Measurements from ENCODE around the gene KRT78. TPM values are rescaled to one million over a fixed set of nuclear protein-coding genes. Genes with fewer than 3 reads are reported as not detected.
A peak's percentile ranks its signal among the peaks of the same experiment; 100 is the strongest.

The KRT78 gene, protein sequence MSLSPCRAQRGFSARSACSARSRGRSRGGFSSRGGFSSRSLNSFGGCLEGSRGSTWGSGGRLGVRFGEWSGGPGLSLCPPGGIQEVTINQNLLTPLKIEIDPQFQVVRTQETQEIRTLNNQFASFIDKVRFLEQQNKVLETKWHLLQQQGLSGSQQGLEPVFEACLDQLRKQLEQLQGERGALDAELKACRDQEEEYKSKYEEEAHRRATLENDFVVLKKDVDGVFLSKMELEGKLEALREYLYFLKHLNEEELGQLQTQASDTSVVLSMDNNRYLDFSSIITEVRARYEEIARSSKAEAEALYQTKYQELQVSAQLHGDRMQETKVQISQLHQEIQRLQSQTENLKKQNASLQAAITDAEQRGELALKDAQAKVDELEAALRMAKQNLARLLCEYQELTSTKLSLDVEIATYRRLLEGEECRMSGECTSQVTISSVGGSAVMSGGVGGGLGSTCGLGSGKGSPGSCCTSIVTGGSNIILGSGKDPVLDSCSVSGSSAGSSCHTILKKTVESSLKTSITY
- not detected in 2 replicates for total RNA-seq (2022)
- not detected for Bru-seq, nascent RNA
- BruChase-seq, experiment 1, labeled RNA remaining after a 6-hour chase = percentile 4 among the genes with signal in this experiment
- not detected for BruChase-seq, experiment 2, labeled RNA remaining after a 2-hour chase
- long read RNA-seq = 0 reads

DNA sequence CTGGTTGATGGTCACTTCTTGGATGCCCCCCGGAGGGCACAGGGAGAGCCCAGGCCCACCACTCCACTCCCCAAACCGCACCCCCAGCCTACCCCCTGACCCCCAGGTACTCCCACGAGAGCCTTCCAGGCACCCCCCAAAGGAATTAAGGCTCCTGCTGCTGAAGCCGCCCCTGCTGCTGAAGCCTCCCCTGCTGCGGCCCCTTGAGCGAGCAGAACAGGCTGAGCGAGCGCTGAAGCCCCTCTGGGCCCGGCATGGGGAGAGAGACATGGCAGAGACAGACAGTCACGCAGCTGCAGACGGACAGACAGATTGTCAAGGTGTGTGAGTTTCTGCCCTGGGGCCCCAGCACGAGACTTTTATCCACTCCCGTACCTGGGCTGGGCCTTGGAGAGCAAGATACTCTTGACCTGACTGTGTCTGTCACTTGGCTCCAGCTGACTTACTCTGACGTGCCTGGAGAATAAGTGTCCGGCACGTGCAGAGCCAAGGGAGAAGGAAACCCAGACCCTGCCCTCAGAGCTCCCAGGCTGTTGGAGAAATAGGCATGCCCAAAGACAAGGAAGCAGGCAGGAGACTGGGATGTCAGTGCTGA is at the start of gene KRT78:
Gene KRT78, minus strand, starts transcription at position 334 of the 595 bp plus-strand sequence. Its CDS starts 64 bp downstream, at position 270.
- Mint-ChIP-seq H3K4me1 (ENCODE audit: insufficient read depth, unreplicated experiment) (no peaks in the 10 kb centered on the region), H3K27ac (ENCODE audit: low read depth, unreplicated experiment) (peak within 1 kb of the TSS; percentile 68), H3K4me3 (ENCODE audit: unreplicated experiment) (no peak within 1 kb of the TSS), H3K9me3 (ENCODE audit: unreplicated experiment) (peaks cover 8% of the 10 kb centered on the region), H3K27me3 (ENCODE audit: insufficient read depth, unreplicated experiment) (peaks cover 38% of the 10 kb centered on the region), H3K36me3 (ENCODE audit: insufficient read depth, unreplicated experiment) (no peaks in the 10 kb centered on the region)
- ChIA-PET POLR2A (no interaction called here), CTCF (no interaction called here)
- DNase-seq (ENCODE audit: unreplicated experiment) = no peak
- BruUV-seq (replicated peaks) = no TSS peak
- intact Hi-C loops (cut with micrococcal nuclease) = no loop called here
- TF ChIP-seq, protein P1, sequence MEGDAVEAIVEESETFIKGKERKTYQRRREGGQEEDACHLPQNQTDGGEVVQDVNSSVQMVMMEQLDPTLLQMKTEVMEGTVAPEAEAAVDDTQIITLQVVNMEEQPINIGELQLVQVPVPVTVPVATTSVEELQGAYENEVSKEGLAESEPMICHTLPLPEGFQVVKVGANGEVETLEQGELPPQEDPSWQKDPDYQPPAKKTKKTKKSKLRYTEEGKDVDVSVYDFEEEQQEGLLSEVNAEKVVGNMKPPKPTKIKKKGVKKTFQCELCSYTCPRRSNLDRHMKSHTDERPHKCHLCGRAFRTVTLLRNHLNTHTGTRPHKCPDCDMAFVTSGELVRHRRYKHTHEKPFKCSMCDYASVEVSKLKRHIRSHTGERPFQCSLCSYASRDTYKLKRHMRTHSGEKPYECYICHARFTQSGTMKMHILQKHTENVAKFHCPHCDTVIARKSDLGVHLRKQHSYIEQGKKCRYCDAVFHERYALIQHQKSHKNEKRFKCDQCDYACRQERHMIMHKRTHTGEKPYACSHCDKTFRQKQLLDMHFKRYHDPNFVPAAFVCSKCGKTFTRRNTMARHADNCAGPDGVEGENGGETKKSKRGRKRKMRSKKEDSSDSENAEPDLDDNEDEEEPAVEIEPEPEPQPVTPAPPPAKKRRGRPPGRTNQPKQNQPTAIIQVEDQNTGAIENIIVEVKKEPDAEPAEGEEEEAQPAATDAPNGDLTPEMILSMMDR (IDR thresholded peaks at IDR 0.05; ENCODE audit: unreplicated experiment) = no peak

DNA sequence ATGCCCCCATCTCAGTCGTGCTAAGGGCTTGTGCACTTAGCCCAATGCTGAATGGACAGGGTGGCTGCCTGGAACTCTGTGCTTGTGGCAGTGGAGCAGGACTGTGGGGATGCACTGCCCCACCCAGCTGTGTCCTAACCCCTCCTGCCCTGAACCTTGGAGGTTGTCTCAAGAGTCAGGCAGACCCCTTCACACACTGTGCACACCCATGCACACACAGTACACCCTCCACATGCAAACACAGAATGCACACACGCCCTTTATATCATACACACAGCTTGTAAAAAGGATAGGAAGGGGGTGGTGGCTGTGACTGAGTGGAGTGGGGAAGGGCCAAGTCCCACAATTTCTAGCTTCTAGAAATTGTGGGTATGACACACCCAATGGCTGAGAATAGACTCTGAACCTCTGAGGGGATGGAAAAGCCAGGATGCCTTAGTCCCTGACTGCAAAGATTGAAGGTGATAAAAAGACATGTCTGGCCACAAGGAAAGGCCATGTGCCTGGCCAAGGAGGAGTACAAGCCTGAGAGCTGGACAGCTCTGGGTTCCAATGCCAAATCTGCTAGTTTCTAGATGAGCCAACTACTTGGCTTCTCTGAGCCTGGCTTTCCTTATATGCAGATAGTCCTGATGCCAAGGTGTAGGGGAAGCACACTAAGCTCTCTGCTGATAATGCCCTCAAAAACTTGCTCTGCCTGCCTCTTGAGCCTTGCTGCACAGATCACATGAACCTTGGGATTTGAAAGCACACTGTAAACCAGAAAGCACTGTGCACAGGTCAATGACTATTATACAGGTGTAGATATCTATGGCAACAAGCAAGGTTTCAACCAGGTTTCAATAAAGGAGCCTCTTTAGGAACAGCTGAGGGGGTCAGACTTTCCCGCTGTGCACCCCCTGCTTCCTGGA is 47.7 kb upstream of the KRT78 start:
- H3K4me1 Mint-ChIP-seq (ENCODE audit: insufficient read depth, unreplicated experiment) = peaks cover 12% of the 10 kb centered on the region
- CTCF ChIA-PET = interaction anchor here (0.5 to 24.3 kb wide), 12 partner anchors 8 to 562 kb away, joined by 3 to 747 read pairs (median 4); partner anchors contain the start of gene KRT8
- H3K27ac Mint-ChIP-seq (ENCODE audit: low read depth, unreplicated experiment) = peak overlapping the region; percentile 35
- BruUV-seq (replicated peaks) = no TSS peak
- TF ChIP-seq, protein P1 (IDR thresholded peaks at IDR 0.05; ENCODE audit: unreplicated experiment) = no peak
- H3K4me3 Mint-ChIP-seq (ENCODE audit: unreplicated experiment) = no peak overlapping the region
- POLR2A ChIA-PET = interaction anchor here (1.2 kb wide), 1 partner anchor 8 kb away, joined by 5 read pairs; the partner anchor contains the start of gene KRT8
- peaks cover 48% of the 10 kb centered on the region for H3K36me3 Mint-ChIP-seq (ENCODE audit: insufficient read depth, unreplicated experiment)
- H3K9me3 Mint-ChIP-seq (ENCODE audit: unreplicated experiment) = no peaks in the 10 kb centered on the region
- DNase-seq (ENCODE audit: unreplicated experiment) = no peak
- no peaks in the 10 kb centered on the region for H3K27me3 Mint-ChIP-seq (ENCODE audit: insufficient read depth, unreplicated experiment)
- intact Hi-C loops (cut with micrococcal nuclease) = no loop called here

DNA sequence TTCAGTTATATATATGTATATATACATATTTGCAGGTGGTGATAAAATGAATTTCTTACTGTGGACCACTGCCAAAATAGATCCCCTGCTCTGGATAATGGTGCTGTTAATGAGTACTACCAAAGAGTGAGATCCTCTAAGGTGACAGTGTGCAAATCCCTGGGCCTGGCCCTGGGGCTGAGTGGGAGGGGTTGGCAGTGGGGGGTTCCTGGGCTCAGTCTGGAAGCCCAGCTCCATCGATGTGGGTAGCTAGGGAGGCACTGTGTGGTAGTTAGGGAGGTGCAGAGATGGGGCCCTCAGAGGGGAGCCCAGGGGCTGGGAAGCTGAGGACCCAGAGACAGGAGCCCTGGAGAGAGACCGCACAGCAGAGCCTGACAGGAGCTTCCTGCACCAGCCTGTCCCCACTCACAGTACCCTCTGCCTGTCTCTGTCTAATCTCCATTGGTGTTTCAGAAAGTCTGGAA is 47.0 kb upstream of the KRT78 start:
- Mint-ChIP-seq H3K36me3 (ENCODE audit: insufficient read depth, unreplicated experiment) (peaks cover 41% of the 10 kb centered on the region), H3K27me3 (ENCODE audit: insufficient read depth, unreplicated experiment) (no peaks in the 10 kb centered on the region), H3K9me3 (ENCODE audit: unreplicated experiment) (no peaks in the 10 kb centered on the region), H3K4me1 (ENCODE audit: insufficient read depth, unreplicated experiment) (peaks cover 12% of the 10 kb centered on the region), H3K4me3 (ENCODE audit: unreplicated experiment) (no peak overlapping the region), H3K27ac (ENCODE audit: low read depth, unreplicated experiment) (peak overlapping the region; percentile 35)
- ChIA-PET CTCF (interaction anchor here (0.6 to 24.3 kb wide), 10 partner anchors 10 to 520 kb away, joined by 3 to 747 read pairs (median 4); partner anchors contain the start of gene KRT8), POLR2A (interaction anchor here (1.2 kb wide), 1 partner anchor 9 kb away, joined by 5 read pairs; the partner anchor contains the start of gene KRT8)
- DNase-seq (ENCODE audit: unreplicated experiment) = no peak
- BruUV-seq (replicated peaks) = no TSS peak
- TF ChIP-seq, protein P1 (IDR thresholded peaks at IDR 0.05; ENCODE audit: unreplicated experiment) = no peak
- intact Hi-C loops (cut with micrococcal nuclease) = no loop called here

All from MCF 10A (cell line).